ENCODE data around the gene GARS1.

- TF ChIP-seq, protein P1, sequence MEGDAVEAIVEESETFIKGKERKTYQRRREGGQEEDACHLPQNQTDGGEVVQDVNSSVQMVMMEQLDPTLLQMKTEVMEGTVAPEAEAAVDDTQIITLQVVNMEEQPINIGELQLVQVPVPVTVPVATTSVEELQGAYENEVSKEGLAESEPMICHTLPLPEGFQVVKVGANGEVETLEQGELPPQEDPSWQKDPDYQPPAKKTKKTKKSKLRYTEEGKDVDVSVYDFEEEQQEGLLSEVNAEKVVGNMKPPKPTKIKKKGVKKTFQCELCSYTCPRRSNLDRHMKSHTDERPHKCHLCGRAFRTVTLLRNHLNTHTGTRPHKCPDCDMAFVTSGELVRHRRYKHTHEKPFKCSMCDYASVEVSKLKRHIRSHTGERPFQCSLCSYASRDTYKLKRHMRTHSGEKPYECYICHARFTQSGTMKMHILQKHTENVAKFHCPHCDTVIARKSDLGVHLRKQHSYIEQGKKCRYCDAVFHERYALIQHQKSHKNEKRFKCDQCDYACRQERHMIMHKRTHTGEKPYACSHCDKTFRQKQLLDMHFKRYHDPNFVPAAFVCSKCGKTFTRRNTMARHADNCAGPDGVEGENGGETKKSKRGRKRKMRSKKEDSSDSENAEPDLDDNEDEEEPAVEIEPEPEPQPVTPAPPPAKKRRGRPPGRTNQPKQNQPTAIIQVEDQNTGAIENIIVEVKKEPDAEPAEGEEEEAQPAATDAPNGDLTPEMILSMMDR (conservative IDR thresholded peaks at IDR 0.05; ENCODE audit: low read depth, low read length): no peak
- no peak for TF ChIP-seq EZH2 (IDR thresholded peaks at IDR 0.05; ENCODE audit: borderline replicate concordance, low read depth, low read length, poor library complexity, severe bottlenecking)
These were observed 61.6 kb downstream of the GARS1 start for GRCh38 chr7:30656006-30656957.

Data from A673 (cell line).